Neural progenitor cell (in vitro differentiated cells): ENCODE data around the gene B9D1. TPM values are rescaled to one million over a fixed set of nuclear protein-coding genes. Genes with fewer than 3 reads are reported as not detected.

Experiments used
- DNase-seq: peaks from one replicate; pipeline ENCODE4 v3.0.0-alpha.2; 2016; ENCODE audit warnings: low spot score
- H2AFZ ChIP-seq: fragments of 200-600 bp; sonication (generic); replicated peaks from 2 replicates; pipeline ENCODE4 v1.6.1; 2016; ENCODE audit warnings: antibody characterized with exemption
- H3F3A ChIP-seq: fragments of 200-600 bp; sonication (generic); 2 replicates; pipeline ENCODE4 v1.6.1; 2016; ENCODE audit warnings: antibody characterized with exemption, low read depth
- H3K27ac ChIP-seq: fragments of 200-600 bp; sonication (generic); 2 replicates; pipeline ENCODE4 v1.5.1; 2016; ENCODE audit warnings: mild to moderate bottlenecking
- H3K27me3 ChIP-seq: fragments of 200-600 bp; sonication (generic); 2 replicates; pipeline ENCODE4 v1.6.1; 2016; ENCODE audit warnings: mild to moderate bottlenecking, moderate library complexity
- H3K36me3 ChIP-seq: fragments of 200-600 bp; sonication (generic); 2 replicates; pipeline ENCODE4 v1.5.1; 2016
- H3K4me1 ChIP-seq: fragments of 200-600 bp; sonication (generic); 2 replicates; pipeline ENCODE4 v1.6.1; 2016; ENCODE audit warnings: mixed run types
- H3K4me2 ChIP-seq: fragments of 200-600 bp; sonication (generic); 2 replicates; pipeline ENCODE4 v1.6.1; 2016
- H3K4me3 ChIP-seq: fragments of 200-600 bp; sonication (generic); 2 replicates; pipeline ENCODE4 v1.5.1; 2016
- H3K79me2 ChIP-seq: fragments of 200-600 bp; sonication (generic); 2 replicates; pipeline ENCODE4 v1.6.1; 2016; ENCODE audit warnings: low read depth
- H3K9ac ChIP-seq: fragments of 200-600 bp; sonication (generic); 2 replicates; pipeline ENCODE4 v1.6.1; 2016
- H3K9me3 ChIP-seq: fragments of 200-600 bp; sonication (generic); 2 replicates; pipeline ENCODE4 v1.5.1; 2016; ENCODE audit warnings: low read depth
- H4K20me1 ChIP-seq: fragments of 200-600 bp; sonication (generic); 2 replicates; pipeline ENCODE4 v1.6.1; 2016; ENCODE audit warnings: low read depth
- H3K27ac Mint-ChIP-seq: 3 replicates; pipeline ENCODE4 v1.8.0; 2021; ENCODE audit warnings: mixed read lengths
- H3K27me3 Mint-ChIP-seq: 2 replicates; pipeline ENCODE4 v1.8.0; 2022; ENCODE audit warnings: low read depth, mild to moderate bottlenecking, inconsistent platforms, moderate library complexity, mixed read lengths; ENCODE audit not compliant: insufficient read depth
- H3K36me3 Mint-ChIP-seq: 3 replicates; pipeline ENCODE4 v1.8.0; 2021; ENCODE audit warnings: mixed read lengths
- H3K4me1 Mint-ChIP-seq: 3 replicates; pipeline ENCODE4 v1.8.0; 2021; ENCODE audit warnings: mixed read lengths
- H3K4me3 Mint-ChIP-seq: 3 replicates; pipeline ENCODE4 v1.8.0; 2021; ENCODE audit warnings: mild to moderate bottlenecking, moderate library complexity, mixed read lengths
- H3K9me3 Mint-ChIP-seq: 3 replicates; pipeline ENCODE4 v1.8.0; 2020; ENCODE audit warnings: mixed read lengths
- CTCF ChIP-seq: fragments of 200-600 bp; sonication (generic); IDR thresholded peaks from 2 replicates; pipeline ENCODE4 v1.5.1; 2017; ENCODE audit warnings: antibody characterized with exemption, mild to moderate bottlenecking
- EZH2 ChIP-seq: fragments of 200-600 bp; sonication (generic); IDR thresholded peaks from 2 replicates; pipeline ENCODE4 v1.6.1; 2017; ENCODE audit warnings: antibody characterized with exemption, mild to moderate bottlenecking, moderate library complexity
- EZH2phosphoT487 ChIP-seq: fragments of 200-600 bp; sonication (generic); IDR thresholded peaks from 2 replicates; pipeline ENCODE4 v1.6.1; 2017; ENCODE audit warnings: antibody characterized with exemption
- total RNA-seq: library from RNA; depleted of rRNA; stranded (reverse); fragments of >200 nt; gene quantifications from 2 replicates; pipeline ENCODE4 v1.2.3, GENCODE V29; 2015; ENCODE audit warnings: low replicate concordance

Gene B9D1
- total RNA-seq, 1 donor from 2014 or later, result 15.1 TPM

- H3F3A ChIP-seq, result no peaks in the 10 kb centered on the region
- Mint-ChIP-seq H3K4me3 (no peak overlapping the region), H3K4me1 (peaks cover 2% of the 10 kb centered on the region), H3K27ac (no peak overlapping the region), H3K36me3 (peaks cover 1% of the 10 kb centered on the region), H3K9me3 (no peaks in the 10 kb centered on the region), H3K27me3 (peaks cover 3% of the 10 kb centered on the region)
- H3K9me3 ChIP-seq, result no peaks in the 10 kb centered on the region
- TF ChIP-seq EZH2 (no peak), CTCF (no peak), EZH2phosphoT487 (no peak)
- H3K4me1 ChIP-seq, result peaks cover 3% of the 10 kb centered on the region
- no peak for DNase-seq
- no peak overlapping the region for H3K4me2 ChIP-seq
- no peaks in the 10 kb centered on the region for H4K20me1 ChIP-seq
- no peak overlapping the region for H3K27ac ChIP-seq
- H3K27me3 ChIP-seq, result no peaks in the 10 kb centered on the region
- H3K79me2 ChIP-seq, result no peaks in the 10 kb centered on the region
- no peak overlapping the region for H2AFZ ChIP-seq
- H3K36me3 ChIP-seq, result no peaks in the 10 kb centered on the region
- no peak overlapping the region for H3K9ac ChIP-seq
- no peak overlapping the region for H3K4me3 ChIP-seq
These were observed 40.5 kb upstream of the B9D1 start for GRCh38 chr17:19403021-19403420.

GRCh38 chr17:19402171-19402570 is 39.6 kb upstream of the B9D1 start:
- Mint-ChIP-seq H3K36me3 (peaks cover 1% of the 10 kb centered on the region), H3K4me1 (peaks cover 2% of the 10 kb centered on the region), H3K4me3 (no peak overlapping the region), H3K27ac (no peak overlapping the region), H3K27me3 (peaks cover 2% of the 10 kb centered on the region), H3K9me3 (no peaks in the 10 kb centered on the region)
- Histone ChIP-seq H3K27me3 (no peaks in the 10 kb centered on the region), H3K79me2 (no peaks in the 10 kb centered on the region), H3F3A (no peaks in the 10 kb centered on the region), H3K36me3 (no peaks in the 10 kb centered on the region), H3K4me3 (no peak overlapping the region), H3K9ac (no peak overlapping the region), H3K4me2 (no peak overlapping the region), H2AFZ (no peak overlapping the region), H3K9me3 (no peaks in the 10 kb centered on the region), H4K20me1 (no peaks in the 10 kb centered on the region), H3K27ac (no peak overlapping the region), H3K4me1 (peaks cover 10% of the 10 kb centered on the region)
- TF ChIP-seq CTCF (no peak), EZH2phosphoT487 (no peak), EZH2 (no peak)
- no peak for DNase-seq

- peak overlapping the region; percentile 47 for H3K27ac Mint-ChIP-seq
- H3K4me2 ChIP-seq, result no peak overlapping the region
- no peaks in the 10 kb centered on the region for H3K9me3 ChIP-seq
These were observed 38.9 kb upstream of the B9D1 start for GRCh38 chr17:19401321-19402010.

More at GRCh38 chr17:19401321-19402010, 38.9 kb upstream of the B9D1 start:
- no peak for TF ChIP-seq EZH2
- no peak for TF ChIP-seq EZH2phosphoT487
- TF ChIP-seq CTCF, result no peak
- no peaks in the 10 kb centered on the region for H3F3A ChIP-seq
- H3K9ac ChIP-seq, result no peak overlapping the region
- Mint-ChIP-seq H3K4me3 (no peak overlapping the region), H3K4me1 (peaks cover 2% of the 10 kb centered on the region), H3K36me3 (peaks cover 1% of the 10 kb centered on the region), H3K27me3 (no peaks in the 10 kb centered on the region), H3K9me3 (no peaks in the 10 kb centered on the region)
- H3K36me3 ChIP-seq, result no peaks in the 10 kb centered on the region
- H3K79me2 ChIP-seq, result no peaks in the 10 kb centered on the region
- no peak for DNase-seq
- no peaks in the 10 kb centered on the region for H3K27me3 ChIP-seq
- H3K27ac ChIP-seq, result no peak overlapping the region
- no peak overlapping the region for H3K4me3 ChIP-seq
- no peaks in the 10 kb centered on the region for H4K20me1 ChIP-seq
- no peak overlapping the region for H2AFZ ChIP-seq
- peaks cover 10% of the 10 kb centered on the region for H3K4me1 ChIP-seq
